ENCODE results near the gene CHID1.

GRCh38 chr11:894575-895201, 15.9 kb downstream of the CHID1 start:
- TF ChIP-seq CTCF (IDR thresholded peaks at IDR 0.05; ENCODE audit: insufficient read depth, low read length, poor library complexity, severe bottlenecking), result no peak
- TF ChIP-seq EZH2phosphoT487 (conservative IDR thresholded peaks at IDR 0.05; ENCODE audit: low read length), result no peak
